Upper lobe of right lung (tissue), 1 donor: ENCODE measurements around the gene POMT1. TPM values are rescaled to one million over a fixed set of nuclear protein-coding genes. Genes with fewer than 3 reads are reported as not detected.

Experiments
- ATAC-seq: fragments of 200-7000 bp; cut with Tn5 transposase; one replicate; pipeline ENCODE4 v1.9.1; 2020; ENCODE audit warnings: mild to moderate bottlenecking, moderate library complexity
- DNase-seq: peaks from one replicate; pipeline ENCODE4 v3.0.0-alpha.2; 2020
- H3K27ac ChIP-seq: fragments of 200-600 bp; one replicate; pipeline ENCODE4 v1.8.0; 2022
- H3K27me3 ChIP-seq: fragments of 200-600 bp; one replicate; pipeline ENCODE4 v1.8.0; 2022; ENCODE audit warnings: mild to moderate bottlenecking
- H3K36me3 ChIP-seq: fragments of 200-600 bp; one replicate; pipeline ENCODE4 v1.8.0; 2022
- H3K4me1 ChIP-seq: fragments of 200-600 bp; one replicate; pipeline ENCODE4 v1.8.0; 2022
- H3K4me3 ChIP-seq: fragments of 200-600 bp; one replicate; pipeline ENCODE4 v1.8.0; 2022; ENCODE audit warnings: mild to moderate bottlenecking
- H3K9me3 ChIP-seq: fragments of 200-600 bp; one replicate; pipeline ENCODE4 v1.8.0; 2022
- CTCF ChIP-seq: fragments of 200-600 bp; IDR thresholded peaks from one replicate; pipeline ENCODE4 v1.8.0; 2022; ENCODE audit warnings: antibody characterized with exemption
- intact Hi-C: fragments of 100-400 bp; cut with DNase I; formaldehyde crosslinking; loops from one replicate; pipeline ENCODE4 v1.11.0; 2022
- total RNA-seq: library from RNA; stranded (reverse); fragmentation: NEBNext Ultra II Directional; extraction: Animal tissue kit (Norgen Biotek cat#: 25700); gene quantifications from one replicate; pipeline ENCODE4 v1.2.1, GENCODE V29; 2021
- donor health status: DM: no; HTN: yes; CAD: no; lungs with severe emphysema.

Gene POMT1
- total RNA-seq, 1 donor from 2014 or later, result 25.2 TPM

GRCh38 chr9:131487001-131487400, 15.7 kb upstream of the POMT1 start:
- ATAC-seq, result no peak
- DNase-seq, result no peak
- Histone ChIP-seq H3K4me3 (no peak overlapping the region), H3K27ac (no peak overlapping the region), H3K9me3 (no peaks in the 10 kb centered on the region), H3K4me1 (no peaks in the 10 kb centered on the region), H3K27me3 (no peaks in the 10 kb centered on the region), H3K36me3 (peaks cover 100% of the 10 kb centered on the region)
- TF ChIP-seq CTCF, result no peak
- intact Hi-C loops, result no loop called here

GRCh38 chr9:131487621-131488031, 15.1 kb upstream of the POMT1 start:
- DNase-seq (no peak), ATAC-seq (no peak)
- Histone ChIP-seq H3K27ac (no peak overlapping the region), H3K36me3 (peaks cover 100% of the 10 kb centered on the region), H3K4me1 (no peaks in the 10 kb centered on the region), H3K4me3 (no peak overlapping the region), H3K9me3 (no peaks in the 10 kb centered on the region), H3K27me3 (no peaks in the 10 kb centered on the region)
- TF ChIP-seq CTCF, result no peak
- intact Hi-C loops, result no loop called here

GRCh38 chr9:131490514-131490913, 12.2 kb upstream of the POMT1 start:
- ATAC-seq, result no peak
- intact Hi-C loops, result no loop called here
- no peak overlapping the region for H3K27ac ChIP-seq
- H3K4me3 ChIP-seq, result no peak overlapping the region
- H3K9me3 ChIP-seq, result no peaks in the 10 kb centered on the region
- H3K27me3 ChIP-seq, result no peaks in the 10 kb centered on the region
- no peak for DNase-seq
- no peak for TF ChIP-seq CTCF
- peaks cover 99% of the 10 kb centered on the region for H3K36me3 ChIP-seq
- no peaks in the 10 kb centered on the region for H3K4me1 ChIP-seq

- no peaks in the 10 kb centered on the region for H3K27me3 ChIP-seq
- no peak for TF ChIP-seq CTCF
- H3K36me3 ChIP-seq, result peaks cover 99% of the 10 kb centered on the region
- no peak overlapping the region for H3K4me3 ChIP-seq
- intact Hi-C loops, result no loop called here
- H3K4me1 ChIP-seq, result no peaks in the 10 kb centered on the region
- DNase-seq, result no peak
- no peak for ATAC-seq
- H3K9me3 ChIP-seq, result no peaks in the 10 kb centered on the region
- no peak overlapping the region for H3K27ac ChIP-seq
These were observed 11.6 kb upstream of the POMT1 start for GRCh38 chr9:131491001-131491710.

- no peak for TF ChIP-seq CTCF
- intact Hi-C loops, result no loop called here
- Histone ChIP-seq H3K27me3 (no peaks in the 10 kb centered on the region), H3K36me3 (peaks cover 99% of the 10 kb centered on the region), H3K4me1 (no peaks in the 10 kb centered on the region), H3K4me3 (no peak overlapping the region), H3K27ac (no peak overlapping the region), H3K9me3 (no peaks in the 10 kb centered on the region)
- ATAC-seq, result no peak
- DNase-seq, result no peak
These were observed 10.6 kb upstream of the POMT1 start for GRCh38 chr9:131492070-131492469.
